ENCODE results near the gene KRT84.

Gene KRT84

GRCh38 chr12:52416795-52417194, 31.3 kb upstream of the KRT84 start:
- Histone ChIP-seq H3K79me2 (no peaks in the 10 kb centered on the region), H3K9ac (no peak overlapping the region), H3K27ac (no peak overlapping the region), H3K36me3 (ENCODE audit: control insufficient read depth, insufficient read depth, low read length) (no peaks in the 10 kb centered on the region), H3K9me3 (ENCODE audit: control insufficient read depth, low read length) (no peaks in the 10 kb centered on the region), H3K4me1 (no peaks in the 10 kb centered on the region), H2AFZ (no peak overlapping the region), H3K4me3 (ENCODE audit: low read depth, low read length) (no peak overlapping the region), H3K27me3 (ENCODE audit: control insufficient read depth, insufficient read depth, low read length) (no peaks in the 10 kb centered on the region), H3K4me2 (ENCODE audit: low read length) (no peak overlapping the region)
- TF ChIP-seq CTCF (IDR thresholded peaks at IDR 0.05) = no peak

DNA sequence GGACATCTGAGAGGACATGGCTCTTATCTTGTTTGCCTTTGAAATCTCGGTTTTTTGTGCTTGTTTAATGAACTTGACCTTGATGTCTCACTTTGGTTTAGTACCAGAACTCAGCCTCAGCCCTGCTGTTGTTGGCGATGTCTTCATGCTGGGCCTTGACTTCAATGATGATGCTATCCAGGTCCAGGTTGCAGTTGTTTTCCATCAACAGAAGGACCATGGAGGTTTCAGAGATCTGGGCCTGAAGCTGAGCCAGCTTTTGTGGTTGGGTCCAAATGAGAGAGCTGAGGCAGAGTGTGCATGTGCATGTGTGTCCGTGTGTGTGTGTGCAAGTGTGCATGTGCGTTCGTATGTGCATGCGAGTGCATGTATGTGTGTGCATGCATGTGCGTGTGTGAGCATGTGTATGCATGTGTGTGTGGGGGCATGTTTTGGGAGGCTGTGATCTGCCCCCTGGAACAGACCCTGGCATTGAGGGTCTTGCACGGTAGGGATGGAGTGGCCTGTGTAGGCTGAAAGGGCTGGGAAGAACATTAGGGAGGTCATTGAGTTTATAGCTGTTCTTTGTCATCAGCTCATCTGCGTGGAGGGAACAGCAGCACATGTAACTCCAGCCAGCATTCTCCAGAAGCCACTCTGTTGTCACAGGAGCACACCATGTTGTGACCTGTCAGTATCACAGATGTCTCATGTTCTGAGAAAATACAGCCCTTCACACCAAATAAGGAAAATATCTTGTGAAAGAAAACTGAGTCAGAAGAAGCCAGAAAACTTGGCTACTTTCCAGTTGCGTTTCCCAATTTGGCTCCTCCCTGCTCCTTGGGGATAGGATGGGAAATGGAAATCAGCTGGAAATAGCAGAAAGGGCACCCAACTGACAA, 30.7 kb upstream of the KRT84 start:
- Histone ChIP-seq H3K36me3 (ENCODE audit: control insufficient read depth, insufficient read depth, low read length) (no peaks in the 10 kb centered on the region), H3K4me1 (no peaks in the 10 kb centered on the region), H3K27ac (no peak overlapping the region), H2AFZ (no peak overlapping the region), H3K9me3 (ENCODE audit: control insufficient read depth, low read length) (no peaks in the 10 kb centered on the region), H3K9ac (no peak overlapping the region), H3K4me2 (ENCODE audit: low read length) (no peak overlapping the region), H3K27me3 (ENCODE audit: control insufficient read depth, insufficient read depth, low read length) (no peaks in the 10 kb centered on the region), H3K4me3 (ENCODE audit: low read depth, low read length) (no peak overlapping the region), H3K79me2 (no peaks in the 10 kb centered on the region)
- TF ChIP-seq CTCF (IDR thresholded peaks at IDR 0.05) = no peak

DNA sequence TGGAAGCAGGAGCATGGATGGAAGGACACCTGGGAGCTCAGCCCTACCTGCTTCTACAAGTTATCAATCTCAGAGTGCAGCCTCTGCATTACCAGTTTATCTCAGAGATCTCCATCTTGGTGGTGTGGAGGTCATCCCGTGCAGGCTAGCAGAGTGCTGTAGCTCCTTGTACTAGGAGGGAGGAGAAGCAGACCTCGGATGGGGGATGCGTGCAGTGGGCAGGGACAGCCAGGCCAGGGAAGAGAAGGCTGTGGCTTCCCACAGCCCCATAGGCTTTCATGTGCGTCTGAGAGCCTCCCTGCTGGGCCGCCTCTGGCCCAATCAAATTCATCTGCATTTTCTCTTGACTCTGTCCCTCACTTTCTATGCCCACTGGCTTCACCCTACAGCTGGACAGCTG, 29.5 kb upstream of the KRT84 start:
- no peak for TF ChIP-seq CTCF (IDR thresholded peaks at IDR 0.05)
- Histone ChIP-seq H3K27ac (no peak overlapping the region), H3K27me3 (ENCODE audit: control insufficient read depth, insufficient read depth, low read length) (no peaks in the 10 kb centered on the region), H3K9ac (no peak overlapping the region), H3K36me3 (ENCODE audit: control insufficient read depth, insufficient read depth, low read length) (no peaks in the 10 kb centered on the region), H3K4me2 (ENCODE audit: low read length) (no peak overlapping the region), H3K4me1 (no peaks in the 10 kb centered on the region), H2AFZ (no peak overlapping the region), H3K79me2 (no peaks in the 10 kb centered on the region), H3K9me3 (ENCODE audit: control insufficient read depth, low read length) (no peaks in the 10 kb centered on the region), H3K4me3 (ENCODE audit: low read depth, low read length) (no peak overlapping the region)

DNA sequence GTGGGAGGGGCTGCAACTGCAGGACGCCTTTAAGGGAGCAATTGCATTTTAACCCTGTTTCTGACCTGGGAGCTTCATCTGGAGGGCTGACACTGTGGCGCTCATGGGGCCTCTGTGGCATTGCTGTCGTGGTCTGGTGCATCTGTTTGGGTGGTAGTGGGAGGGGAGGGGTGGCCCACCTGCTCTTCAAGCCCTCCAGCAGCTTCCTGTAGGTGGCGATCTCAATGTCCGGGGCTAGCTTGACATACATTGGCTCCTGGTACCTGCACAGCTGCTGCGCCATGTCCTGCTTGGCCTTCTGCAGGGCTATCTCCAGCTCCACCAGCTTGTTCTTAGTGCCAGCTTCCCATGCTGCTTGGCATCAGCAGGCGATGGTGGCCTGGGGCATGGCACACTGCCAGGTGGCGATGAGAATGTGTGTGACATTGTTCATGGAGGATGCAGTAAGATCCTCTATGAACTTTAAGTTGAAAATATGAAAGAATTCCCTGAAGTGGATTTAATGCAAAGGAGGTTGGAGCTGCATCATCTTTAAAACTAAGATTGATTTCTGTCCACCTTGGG, 28.4 kb upstream of the KRT84 start:
- Histone ChIP-seq H3K4me3 (ENCODE audit: low read depth, low read length) (no peak overlapping the region), H3K36me3 (ENCODE audit: control insufficient read depth, insufficient read depth, low read length) (no peaks in the 10 kb centered on the region), H3K27me3 (ENCODE audit: control insufficient read depth, insufficient read depth, low read length) (no peaks in the 10 kb centered on the region), H3K4me1 (no peaks in the 10 kb centered on the region), H3K4me2 (ENCODE audit: low read length) (no peak overlapping the region), H3K27ac (no peak overlapping the region), H3K79me2 (no peaks in the 10 kb centered on the region), H2AFZ (no peak overlapping the region), H3K9me3 (ENCODE audit: control insufficient read depth, low read length) (no peaks in the 10 kb centered on the region), H3K9ac (no peak overlapping the region)
- TF ChIP-seq CTCF (IDR thresholded peaks at IDR 0.05) = no peak
